Endometrium (tissue), 2 donors: ENCODE results near the gene ARHGAP29.
"Not testable (repeated sequence)": the region's sequence is repeated elsewhere in the genome, so short reads cannot be mapped to it uniquely, and the experiment has no call there.

ENCODE experiments used
- FAIRE-seq: peaks from 2 replicates; lab custom pipeline; 2012; peaks lifted over from hg19 to GRCh38; lab: Jason Lieb, UNC
- donor health status: control.
- donor health status: control.

The ARHGAP29 gene

DNA sequence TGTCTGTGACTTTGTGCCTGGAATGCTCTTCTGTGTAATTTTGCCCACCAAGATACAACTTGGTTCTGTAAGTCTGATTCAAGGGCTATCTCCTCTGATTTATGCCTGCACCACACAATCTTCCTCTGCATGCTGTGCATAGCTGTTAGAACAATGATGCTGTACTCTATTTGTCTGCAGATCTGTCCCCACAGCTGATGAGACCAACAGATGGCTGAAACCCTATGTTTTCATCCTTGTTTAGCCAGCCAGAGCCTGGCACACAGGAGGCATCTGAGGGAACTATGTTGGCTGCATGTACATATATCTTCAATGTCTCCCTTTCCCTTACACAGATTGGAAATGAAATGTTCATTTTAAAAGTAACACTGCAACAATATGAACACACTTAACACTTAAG is 58.5 kb downstream of the ARHGAP29 start:
- no peak for FAIRE-seq

DNA sequence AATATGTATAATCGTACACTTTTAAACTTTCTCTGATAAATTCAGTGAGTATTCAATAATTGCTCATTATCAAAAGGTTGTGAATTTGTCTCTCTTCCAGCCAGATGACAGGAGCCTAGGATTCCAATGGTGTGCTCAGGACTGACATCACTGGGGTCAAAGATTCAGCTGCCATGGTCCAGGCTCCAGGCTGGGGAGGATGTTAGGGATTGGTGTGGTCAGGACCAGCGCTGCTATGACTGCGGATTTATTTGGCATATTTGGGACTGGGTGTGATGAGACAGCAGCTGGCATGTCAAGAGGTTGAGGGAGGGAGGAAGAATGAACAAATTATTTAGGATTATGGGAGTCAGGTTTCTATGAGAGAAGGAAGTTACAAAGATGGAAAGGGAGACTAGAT is 68.3 kb downstream of the ARHGAP29 start:
- no peak for FAIRE-seq

DNA sequence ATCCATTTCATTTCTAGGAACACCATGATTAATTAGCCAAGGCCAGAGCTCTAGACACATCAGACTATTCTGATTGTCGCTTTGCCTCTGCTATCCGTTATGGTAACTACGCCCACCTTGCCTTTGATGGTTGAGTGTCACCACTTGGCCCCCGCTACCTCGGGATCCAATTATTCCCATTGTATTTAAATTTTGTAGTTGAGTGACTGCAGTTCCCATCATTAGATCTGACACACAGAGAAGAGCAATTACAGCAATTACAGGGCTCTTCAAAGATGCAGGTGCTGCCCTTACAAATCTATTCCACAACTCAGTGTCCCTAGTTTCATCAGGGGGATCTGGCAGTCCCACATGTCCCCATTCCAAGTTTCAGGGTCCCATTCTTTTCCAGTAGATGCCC is 71.5 kb downstream of the ARHGAP29 start:
- FAIRE-seq, result no peak

GRCh38 chr1:94164885-94165284 is 72.5 kb downstream of the ARHGAP29 start:
- not testable (repeated sequence) for FAIRE-seq

- FAIRE-seq, result not testable (repeated sequence)
Observed at GRCh38 chr1:94164121-94164520, 73.3 kb downstream of the ARHGAP29 start.

DNA sequence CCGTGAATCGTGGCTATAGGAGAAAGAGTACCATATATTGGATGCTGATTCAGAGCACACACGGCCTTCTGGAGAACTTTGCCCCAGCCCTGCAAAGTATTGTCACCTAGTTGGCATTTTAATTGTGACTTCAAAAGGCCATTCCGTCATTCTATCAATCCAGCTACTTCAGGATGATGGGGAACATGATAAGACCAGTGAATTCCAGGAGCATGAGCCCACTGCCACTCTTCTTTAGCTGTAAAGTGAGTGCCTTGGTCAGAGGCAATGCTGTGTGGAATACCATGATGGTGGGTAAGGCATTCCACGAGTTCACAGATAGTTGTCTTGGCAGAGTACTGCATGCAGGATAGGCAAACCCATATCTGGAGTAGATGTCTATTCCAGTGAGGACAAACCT is 74.1 kb downstream of the ARHGAP29 start:
- FAIRE-seq, result not testable (repeated sequence)

DNA sequence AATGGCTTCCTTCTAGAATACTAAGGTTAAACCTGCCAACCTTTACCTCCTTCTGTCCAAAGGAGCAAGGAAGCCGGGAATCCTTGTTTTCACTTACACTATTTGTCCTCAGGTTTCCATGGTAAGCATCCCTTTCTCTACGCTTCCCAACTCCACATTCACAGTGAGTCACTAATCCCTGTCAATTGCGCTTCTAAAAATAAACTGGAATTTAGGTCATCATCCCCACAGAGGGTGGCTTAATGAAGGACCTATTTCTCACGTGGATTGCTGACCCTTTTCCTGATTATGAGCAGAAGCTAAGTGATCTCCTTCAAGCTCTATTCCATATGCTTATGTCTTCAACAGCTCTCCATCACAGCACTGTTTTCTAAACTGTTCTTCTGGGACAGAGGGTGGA is 76.6 kb downstream of the ARHGAP29 start:
- no peak for FAIRE-seq

- no peak for FAIRE-seq
Observed at GRCh38 chr1:94156096-94156625, 81.2 kb downstream of the ARHGAP29 start.

DNA sequence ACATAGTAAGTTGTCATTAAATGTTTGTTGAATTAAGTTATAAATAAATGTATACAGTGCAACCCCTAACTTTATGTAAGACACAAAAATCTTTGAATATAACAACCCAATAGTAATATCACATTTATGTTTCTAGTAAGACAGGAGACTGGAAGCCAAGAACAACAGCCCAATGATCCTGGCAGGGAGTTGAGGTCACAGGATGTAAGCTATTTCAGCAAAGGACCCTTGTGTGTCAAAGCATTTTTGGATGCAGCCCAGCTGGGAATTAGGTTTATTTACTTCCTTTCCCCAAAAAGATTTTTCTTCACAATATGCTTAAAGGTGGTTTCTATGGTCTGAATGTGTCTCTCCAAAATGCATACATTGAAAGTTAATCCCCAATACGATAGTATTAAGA is 82.4 kb downstream of the ARHGAP29 start:
- no peak for FAIRE-seq

GRCh38 chr1:94153133-94153532 is 84.3 kb downstream of the ARHGAP29 start:
- FAIRE-seq, result no peak

DNA sequence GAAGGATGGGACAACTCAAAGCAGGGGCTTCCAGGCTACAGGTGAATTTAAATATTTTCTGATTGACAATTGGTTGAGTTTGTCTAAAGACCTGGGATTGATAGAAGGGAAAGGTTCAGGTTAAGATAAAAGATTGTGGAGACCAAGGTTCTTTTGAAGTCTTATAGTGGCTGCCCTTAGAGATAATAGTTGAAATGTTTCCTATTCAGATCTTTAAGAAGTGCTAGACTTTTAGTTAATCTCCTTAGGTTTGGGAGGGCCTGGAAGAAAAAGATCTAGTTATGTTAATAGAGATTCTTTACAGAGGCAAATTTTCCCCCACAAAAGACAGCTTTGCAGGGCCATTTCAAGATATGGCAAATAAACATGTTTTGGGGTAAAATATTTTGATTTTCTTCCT is 88.2 kb downstream of the ARHGAP29 start:
- not testable (repeated sequence) for FAIRE-seq

DNA sequence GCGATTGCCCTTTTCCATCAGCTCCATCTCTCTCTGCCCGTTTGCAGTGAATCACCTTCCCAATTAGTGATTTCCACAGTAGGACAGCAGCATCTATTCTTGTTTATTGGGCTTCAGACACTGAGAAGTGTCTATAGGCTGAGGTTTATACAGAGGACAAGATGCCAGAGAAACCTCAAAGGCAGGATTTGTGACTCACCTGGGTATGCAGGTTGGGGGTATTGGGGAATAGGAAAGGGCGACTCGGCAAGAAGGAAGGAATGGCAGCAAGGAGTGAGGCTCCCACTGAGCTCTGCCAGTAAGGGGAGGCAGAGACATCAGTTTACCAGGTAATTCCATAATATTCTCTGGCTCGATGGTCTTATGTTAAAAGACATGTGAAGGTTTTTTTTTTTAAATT is 91.1 kb downstream of the ARHGAP29 start:
- FAIRE-seq, result no peak

GRCh38 chr1:94144836-94145235 is 92.5 kb downstream of the ARHGAP29 start:
- FAIRE-seq, result no peak

- no peak for FAIRE-seq
Observed at GRCh38 chr1:94143809-94144176, 93.6 kb downstream of the ARHGAP29 start.

DNA sequence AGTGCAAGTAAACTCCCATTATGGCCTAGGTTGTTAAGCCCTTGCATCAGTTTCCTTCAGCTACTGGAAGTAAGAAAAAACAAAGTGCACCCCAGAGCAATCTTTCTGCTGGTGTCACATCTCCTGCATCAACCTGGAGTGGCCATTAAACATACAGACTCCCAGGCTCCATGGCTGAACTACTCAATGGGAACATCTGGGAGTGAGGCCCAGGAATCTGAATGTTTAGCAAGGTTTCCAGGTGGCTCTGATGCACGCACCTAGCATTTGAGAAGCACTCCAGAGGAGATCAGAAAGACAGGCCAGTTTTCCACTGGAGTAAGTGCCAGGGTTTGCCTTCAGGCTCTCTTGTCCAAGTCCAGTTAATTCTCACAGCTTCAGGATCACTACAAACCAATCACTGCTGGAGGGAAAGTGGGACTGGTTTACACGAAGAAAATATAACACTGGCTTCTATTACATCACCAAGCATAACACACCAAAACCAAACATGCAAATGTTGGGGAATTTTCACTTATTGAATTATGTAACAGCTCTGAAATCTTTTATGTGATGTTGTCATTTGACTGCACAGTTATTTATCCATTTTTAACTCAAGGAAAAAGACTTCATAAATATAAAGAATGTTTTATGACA is 94.1 kb downstream of the ARHGAP29 start:
- no peak for FAIRE-seq

DNA sequence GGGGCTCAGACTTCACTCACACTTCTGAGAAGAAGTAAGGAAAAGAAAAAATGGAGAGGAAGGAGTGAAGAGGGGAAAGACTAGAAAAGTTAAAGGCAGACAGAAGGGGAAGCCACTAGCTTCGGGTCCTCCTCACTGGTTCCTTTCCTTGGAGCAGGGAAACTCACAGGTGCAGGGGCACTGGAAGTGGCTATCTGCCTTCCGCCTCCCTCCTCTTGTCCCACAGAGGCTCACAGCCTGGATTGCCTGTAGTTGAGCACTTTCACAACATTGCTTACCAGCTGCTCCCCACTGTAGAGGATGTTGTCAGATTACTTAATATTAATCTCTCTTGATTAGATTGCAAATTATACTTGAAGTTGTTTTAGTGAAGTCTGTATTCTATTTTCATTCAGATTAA is 94.8 kb downstream of the ARHGAP29 start:
- FAIRE-seq, result no peak

GRCh38 chr1:94142022-94142421 is 95.4 kb downstream of the ARHGAP29 start:
- FAIRE-seq, result no peak

- no peak for FAIRE-seq
Observed at GRCh38 chr1:94132111-94132510, 105.3 kb downstream of the ARHGAP29 start.

DNA sequence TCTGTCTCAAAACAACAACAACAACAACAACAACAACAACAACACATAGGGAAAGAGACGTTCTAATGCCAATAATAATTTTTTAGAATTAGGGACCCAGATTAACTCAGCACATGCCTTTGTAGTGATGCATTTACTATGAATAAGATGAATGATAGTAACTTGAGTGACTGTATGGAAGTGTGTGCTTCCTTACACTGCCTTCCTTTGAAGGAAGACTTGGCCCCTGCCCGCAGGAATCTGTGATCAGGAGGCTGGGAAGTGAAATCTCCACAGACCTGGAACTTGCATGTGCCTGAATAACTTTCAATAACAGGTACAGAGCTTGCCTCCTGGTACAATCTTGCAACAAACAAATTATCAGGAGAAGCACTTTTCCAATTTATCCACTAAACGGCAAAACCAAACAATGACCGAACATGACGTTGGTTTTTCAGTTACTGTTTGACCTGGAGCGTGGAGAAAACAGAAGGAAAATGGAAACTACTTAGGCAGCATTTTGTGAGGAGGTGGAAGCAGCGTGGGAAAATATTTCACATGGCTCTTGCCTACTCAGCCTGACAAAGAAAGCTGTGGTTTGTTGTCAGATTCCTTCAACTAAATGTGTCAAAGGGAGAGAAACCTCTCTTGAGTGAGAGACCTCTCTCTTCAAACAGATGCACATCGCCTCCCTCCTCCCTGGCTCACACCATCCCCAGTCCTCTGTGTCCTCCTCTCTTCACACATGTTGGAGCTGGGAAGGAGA is 106.4 kb downstream of the ARHGAP29 start:
- FAIRE-seq, result no peak

DNA sequence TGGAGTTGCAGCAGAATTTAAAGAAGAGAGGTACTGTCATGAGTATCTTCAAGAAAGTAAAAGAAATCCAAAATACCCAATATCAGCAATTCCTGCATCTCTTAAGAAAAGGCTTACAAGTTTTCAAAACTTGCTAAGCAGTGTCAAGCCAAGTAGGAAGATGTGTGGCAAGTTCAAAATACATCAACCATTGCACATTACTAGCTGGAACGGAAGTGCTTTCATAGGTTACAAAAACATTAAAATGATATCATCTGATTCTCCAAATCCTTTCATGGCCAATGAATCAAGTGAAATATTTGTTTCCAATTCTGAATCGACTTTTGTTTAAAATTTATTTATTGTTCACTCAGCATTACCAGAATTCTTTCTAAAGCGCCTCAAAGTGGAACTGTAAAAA is 110.7 kb downstream of the ARHGAP29 start:
- FAIRE-seq, result no peak

GRCh38 chr1:94125551-94126514 is 111.6 kb downstream of the ARHGAP29 start:
- FAIRE-seq, result no peak

- FAIRE-seq, result no peak
Observed at GRCh38 chr1:94124538-94124937, 112.8 kb downstream of the ARHGAP29 start.
